Measurements from ENCODE around the gene ASGR2.

ASGR2 gene

DNA sequence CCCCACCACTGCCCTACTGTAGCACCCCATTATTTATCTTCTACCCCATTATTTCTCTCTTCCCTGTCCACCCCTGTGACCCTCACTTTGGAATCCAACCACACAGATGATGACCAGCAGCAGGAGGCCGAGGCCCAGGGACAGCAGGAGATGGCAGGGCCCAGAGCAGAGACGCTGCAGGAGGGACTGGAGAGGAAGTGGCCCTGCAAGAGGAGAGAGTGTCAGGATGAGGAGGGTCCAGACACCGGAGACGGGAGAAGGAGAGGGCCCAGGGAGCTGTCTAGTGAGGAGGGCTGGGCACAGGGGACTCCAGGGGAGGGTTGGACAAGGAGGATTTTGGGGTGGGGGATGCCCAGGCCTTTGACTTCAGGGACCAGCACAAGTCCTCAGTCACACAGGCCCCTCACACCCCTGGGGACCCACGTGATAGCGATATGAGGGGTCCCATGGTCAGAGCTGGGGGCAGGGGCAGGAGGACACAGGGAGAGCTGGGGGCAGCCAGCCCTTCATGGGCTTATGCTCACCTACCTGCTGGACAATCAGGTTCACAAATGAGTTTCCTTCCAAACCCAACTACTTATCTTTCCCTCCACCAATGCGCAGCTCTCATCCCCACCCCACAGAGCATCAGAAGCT, 36.6 kb downstream of the ASGR2 start:
- no peak for TF ChIP-seq ZFX (IDR thresholded peaks at IDR 0.05)
- TF ChIP-seq, protein P1, sequence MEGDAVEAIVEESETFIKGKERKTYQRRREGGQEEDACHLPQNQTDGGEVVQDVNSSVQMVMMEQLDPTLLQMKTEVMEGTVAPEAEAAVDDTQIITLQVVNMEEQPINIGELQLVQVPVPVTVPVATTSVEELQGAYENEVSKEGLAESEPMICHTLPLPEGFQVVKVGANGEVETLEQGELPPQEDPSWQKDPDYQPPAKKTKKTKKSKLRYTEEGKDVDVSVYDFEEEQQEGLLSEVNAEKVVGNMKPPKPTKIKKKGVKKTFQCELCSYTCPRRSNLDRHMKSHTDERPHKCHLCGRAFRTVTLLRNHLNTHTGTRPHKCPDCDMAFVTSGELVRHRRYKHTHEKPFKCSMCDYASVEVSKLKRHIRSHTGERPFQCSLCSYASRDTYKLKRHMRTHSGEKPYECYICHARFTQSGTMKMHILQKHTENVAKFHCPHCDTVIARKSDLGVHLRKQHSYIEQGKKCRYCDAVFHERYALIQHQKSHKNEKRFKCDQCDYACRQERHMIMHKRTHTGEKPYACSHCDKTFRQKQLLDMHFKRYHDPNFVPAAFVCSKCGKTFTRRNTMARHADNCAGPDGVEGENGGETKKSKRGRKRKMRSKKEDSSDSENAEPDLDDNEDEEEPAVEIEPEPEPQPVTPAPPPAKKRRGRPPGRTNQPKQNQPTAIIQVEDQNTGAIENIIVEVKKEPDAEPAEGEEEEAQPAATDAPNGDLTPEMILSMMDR (conservative IDR thresholded peaks at IDR 0.05), result no peak
- no peak overlapping the region for H3K27ac ChIP-seq

DNA sequence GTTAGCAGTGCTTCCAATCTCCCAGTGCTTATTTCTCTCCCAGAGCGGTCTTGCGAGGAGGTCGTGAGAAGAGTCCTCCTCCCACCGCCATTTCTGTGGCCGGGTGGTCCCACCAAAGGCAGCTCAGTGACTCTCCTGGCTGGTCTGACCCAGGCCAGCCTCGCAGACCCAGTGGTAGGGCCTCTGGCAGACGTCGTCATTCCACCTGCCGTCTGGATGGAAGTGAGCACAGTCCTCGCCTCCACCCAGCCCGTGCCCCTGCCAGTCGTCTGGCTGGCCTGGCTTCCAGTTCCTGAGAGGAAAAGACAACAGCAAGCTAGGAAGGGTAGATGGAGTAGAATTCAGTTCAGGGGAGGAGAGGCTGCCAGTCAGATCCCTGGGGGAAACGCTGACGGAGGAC, 39.7 kb downstream of the ASGR2 start:
- no peak overlapping the region for H3K27ac ChIP-seq
- TF ChIP-seq, protein P1 (conservative IDR thresholded peaks at IDR 0.05), result no peak
- TF ChIP-seq ZFX (IDR thresholded peaks at IDR 0.05), result no peak

DNA sequence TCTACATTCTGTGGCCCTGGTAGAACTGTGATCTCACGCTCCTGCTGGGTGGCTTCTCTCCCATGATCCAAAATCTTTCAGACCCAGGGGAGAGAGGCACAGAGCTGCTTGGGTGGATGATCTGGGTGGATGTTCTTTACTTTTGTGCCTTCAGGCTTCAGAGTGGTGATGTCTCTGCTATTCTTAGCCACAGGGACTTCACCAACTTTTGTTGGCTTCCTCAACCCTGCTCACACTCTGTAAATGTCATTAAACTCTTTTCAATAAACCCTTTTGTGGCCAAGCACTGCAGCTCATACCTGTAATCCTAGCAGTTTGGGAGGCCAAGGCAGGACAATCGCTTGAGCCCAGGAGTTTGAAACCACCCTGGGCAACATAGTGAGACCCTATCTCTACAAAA, 42.2 kb downstream of the ASGR2 start:
- H3K27ac ChIP-seq, result no peak overlapping the region
- TF ChIP-seq, protein P1 (conservative IDR thresholded peaks at IDR 0.05), result no peak
- no peak for TF ChIP-seq ZFX (IDR thresholded peaks at IDR 0.05)

DNA sequence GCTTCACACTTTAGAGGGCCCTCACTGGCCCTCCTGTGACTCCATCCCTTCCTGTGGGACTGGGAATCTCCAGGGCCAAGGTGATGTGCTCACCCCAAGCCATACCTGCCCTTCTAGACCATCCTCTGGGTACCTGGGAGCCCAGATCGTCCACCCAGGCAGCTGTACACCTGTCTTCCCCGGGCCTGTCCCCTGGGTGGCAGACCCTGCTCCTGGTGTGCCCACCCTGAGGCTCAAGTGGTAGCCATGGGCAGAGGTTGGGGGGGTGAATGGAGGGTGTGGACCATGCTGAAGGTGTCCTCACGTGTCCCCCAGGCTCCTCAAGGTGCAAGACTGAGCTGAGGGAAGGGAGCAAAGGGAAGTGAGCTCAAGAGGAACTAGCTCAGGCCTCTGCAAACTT, 43.9 kb downstream of the ASGR2 start:
- H3K27ac ChIP-seq, result no peak overlapping the region
- TF ChIP-seq ZFX (IDR thresholded peaks at IDR 0.05), result no peak
- TF ChIP-seq, protein P1 (conservative IDR thresholded peaks at IDR 0.05), result no peak

DNA sequence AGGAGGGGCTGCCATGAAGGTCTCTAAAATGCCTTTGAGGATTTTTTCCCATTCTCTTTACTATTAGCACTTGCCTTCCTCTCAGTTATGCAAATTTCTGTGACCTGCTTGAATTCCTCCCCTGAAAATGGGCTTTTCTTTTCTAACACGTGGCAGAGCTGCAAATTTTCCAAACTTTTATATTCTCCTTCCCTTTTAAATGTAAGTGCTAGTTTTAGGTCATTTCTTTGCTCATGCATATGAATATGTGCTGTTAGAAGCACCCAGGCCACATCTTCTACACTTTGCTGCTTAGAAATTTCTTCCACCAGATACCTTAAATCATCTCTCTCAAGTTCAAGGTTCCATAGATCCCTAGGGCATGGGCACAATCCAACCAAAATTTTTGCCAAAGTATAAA, 46.4 kb downstream of the ASGR2 start:
- H3K27ac ChIP-seq, result no peak overlapping the region
- TF ChIP-seq, protein P1 (conservative IDR thresholded peaks at IDR 0.05), result no peak
- TF ChIP-seq ZFX (IDR thresholded peaks at IDR 0.05), result no peak

DNA sequence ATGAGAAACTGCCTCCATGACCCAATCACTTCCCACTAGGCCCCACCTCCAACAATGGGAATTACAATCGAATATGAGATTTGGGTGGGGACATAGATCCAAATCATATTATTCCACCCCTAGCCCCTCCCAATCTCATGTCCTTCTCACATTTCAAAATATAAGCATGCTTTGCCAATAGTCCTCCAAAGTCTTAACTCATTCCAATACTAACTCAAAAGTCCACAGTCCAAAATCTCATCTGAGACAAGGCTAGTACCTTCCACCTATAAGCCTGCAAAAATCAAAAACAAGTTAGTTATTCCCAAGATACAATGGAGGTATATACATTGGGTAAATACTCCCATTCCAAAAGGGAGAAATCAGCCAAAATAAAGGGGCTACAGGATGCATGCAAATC, 47.4 kb downstream of the ASGR2 start:
- no peak overlapping the region for H3K27ac ChIP-seq
- TF ChIP-seq, protein P1 (conservative IDR thresholded peaks at IDR 0.05), result no peak
- no peak for TF ChIP-seq ZFX (IDR thresholded peaks at IDR 0.05)

DNA sequence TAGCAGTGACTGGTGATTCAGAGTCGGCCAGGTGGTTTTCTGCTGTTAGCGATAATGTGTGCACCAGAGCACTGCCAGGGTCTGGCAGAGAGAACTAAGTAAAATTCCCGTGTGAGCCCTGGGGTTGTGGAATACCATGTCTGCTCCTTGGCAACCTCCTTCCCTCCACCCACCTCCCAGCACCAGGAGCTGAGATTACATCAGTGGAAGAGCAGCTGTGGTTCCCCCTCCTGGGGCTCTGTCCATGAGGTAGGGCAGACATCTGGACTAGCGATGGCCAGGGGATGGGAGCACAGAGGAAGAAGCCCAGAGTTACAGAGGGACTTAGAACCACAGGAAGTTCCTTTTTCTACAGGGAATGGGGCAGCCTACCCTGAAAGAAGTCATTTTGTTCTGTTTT, 50.4 kb downstream of the ASGR2 start:
- H3K27ac ChIP-seq, result no peak overlapping the region
- TF ChIP-seq ZFX (IDR thresholded peaks at IDR 0.05), result no peak
- TF ChIP-seq, protein P1 (conservative IDR thresholded peaks at IDR 0.05), result no peak
